Hepatocyte (in vitro differentiated cells): ENCODE results near the gene NRF1. TPM values are rescaled to one million over a fixed set of nuclear protein-coding genes. Genes with fewer than 3 reads are reported as not detected.

Experiments
- DNase-seq: peaks from one replicate; pipeline ENCODE4 v3.0.0-alpha.2; 2016; ENCODE audit warnings: low spot score
- H2AFZ ChIP-seq: fragments of 200-600 bp; sonication (generic); 2 replicates; pipeline ENCODE4 v1.6.0; 2016; ENCODE audit warnings: antibody characterized with exemption, mild to moderate bottlenecking
- H3K27ac ChIP-seq: fragments of 200-600 bp; sonication (generic); 2 replicates; pipeline ENCODE4 v1.5.1; 2016; ENCODE audit warnings: mild to moderate bottlenecking
- H3K27me3 ChIP-seq: fragments of 200-600 bp; sonication (generic); 2 replicates; pipeline ENCODE4 v1.6.1; 2016
- H3K36me3 ChIP-seq: fragments of 200-600 bp; sonication (generic); replicated peaks from 2 replicates; pipeline ENCODE4 v1.5.1; 2016; ENCODE audit warnings: low read depth; ENCODE audit not compliant: insufficient read depth
- H3K4me1 ChIP-seq: fragments of 200-600 bp; sonication (generic); 2 replicates; pipeline ENCODE4 v1.5.1; 2016; ENCODE audit warnings: mild to moderate bottlenecking, moderate library complexity; ENCODE audit not compliant: insufficient read depth
- H3K4me2 ChIP-seq: fragments of 200-600 bp; sonication (generic); 2 replicates; pipeline ENCODE4 v1.6.0; 2016
- H3K4me3 ChIP-seq: fragments of 200-600 bp; sonication (generic); 2 replicates; pipeline ENCODE4 v1.5.1; 2016; ENCODE audit warnings: mild to moderate bottlenecking
- H3K79me2 ChIP-seq: fragments of 200-600 bp; sonication (generic); 2 replicates; pipeline ENCODE4 v1.6.0; 2017; ENCODE audit warnings: mild to moderate bottlenecking
- H3K9me2 ChIP-seq: fragments of 200-600 bp; sonication (generic); replicated peaks from 2 replicates; pipeline ENCODE4 v1.6.0; 2017; ENCODE audit warnings: mild to moderate bottlenecking; ENCODE audit not compliant: insufficient read depth
- H3K9me3 ChIP-seq: fragments of 200-600 bp; sonication (generic); 2 replicates; pipeline ENCODE4 v1.5.1; 2016; ENCODE audit warnings: low read depth, mild to moderate bottlenecking
- H4K20me1 ChIP-seq: fragments of 200-600 bp; sonication (generic); 2 replicates; pipeline ENCODE4 v1.6.0; 2016; ENCODE audit warnings: mild to moderate bottlenecking; ENCODE audit not compliant: insufficient read depth, poor library complexity, severe bottlenecking
- EZH2 ChIP-seq: fragments of 200-600 bp; sonication (generic); IDR thresholded peaks from 2 replicates; pipeline ENCODE4 v1.6.1; 2016; ENCODE audit warnings: antibody characterized with exemption, mild to moderate bottlenecking, borderline replicate concordance
- EZH2phosphoT487 ChIP-seq: fragments of 200-600 bp; sonication (generic); IDR thresholded peaks from one replicate; pipeline ENCODE4 v1.6.1; 2018; ENCODE audit warnings: antibody characterized with exemption, mild to moderate bottlenecking, low read depth, moderate library complexity; ENCODE audit not compliant: unreplicated experiment, severe bottlenecking
- WGBS: methylation state at CpG from one replicate; pipeline ENCODE4 v1.1.6; 2016; ENCODE audit warnings: low lambda C conversion rate; ENCODE audit errors: missing lambda C conversion rate; 5-methylcytosine and 5-hydroxymethylcytosine counted together
- polyA plus RNA-seq: library from polyadenylated mRNA; unstranded; fragments of >200 nt; fragmentation: Nextera tagmentation; extraction: Ambion mirVana; gene quantifications from 2 replicates; pipeline ENCODE4 v1.2.1, GENCODE V29; 2016
- total RNA-seq: library from RNA; depleted of rRNA; stranded (reverse); fragments of >200 nt; gene quantifications from 2 replicates; pipeline ENCODE4 v1.2.3, GENCODE V29; 2014
- TF ChIP-seq, protein P1 (sequence below): fragments of 200-600 bp; sonication (generic); IDR thresholded peaks from 2 replicates; pipeline ENCODE4 v1.5.1; 2016; ENCODE audit warnings: antibody characterized with exemption, mild to moderate bottlenecking; ENCODE audit not compliant: poor library complexity

Gene NRF1
- total and polyA plus RNA-seq, 2 experiments from 2014 or later, result 11.2 to 12.0 TPM

DNA sequence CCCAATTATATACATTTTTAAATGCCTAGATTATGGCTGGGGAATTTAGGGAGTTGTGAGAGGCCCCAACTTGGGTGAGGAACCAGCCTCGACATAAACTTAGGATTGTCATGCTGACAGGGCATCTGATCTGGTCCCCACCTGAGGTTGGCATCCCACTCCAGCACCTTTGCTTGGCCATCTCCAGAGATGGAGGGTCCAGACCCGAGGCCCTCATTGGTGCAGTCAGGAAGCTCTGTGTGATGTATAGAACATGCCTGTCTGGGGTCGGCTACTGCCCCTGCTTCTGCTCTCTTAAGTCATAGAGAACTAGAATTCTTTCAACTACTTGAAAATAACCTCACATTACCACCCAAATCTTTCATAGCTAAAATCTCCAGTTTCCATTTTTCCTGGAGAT lies 153.8 kb downstream of the NRF1 start:
- TF ChIP-seq EZH2phosphoT487 (no peak), EZH2 (no peak)
- TF ChIP-seq, protein P1, sequence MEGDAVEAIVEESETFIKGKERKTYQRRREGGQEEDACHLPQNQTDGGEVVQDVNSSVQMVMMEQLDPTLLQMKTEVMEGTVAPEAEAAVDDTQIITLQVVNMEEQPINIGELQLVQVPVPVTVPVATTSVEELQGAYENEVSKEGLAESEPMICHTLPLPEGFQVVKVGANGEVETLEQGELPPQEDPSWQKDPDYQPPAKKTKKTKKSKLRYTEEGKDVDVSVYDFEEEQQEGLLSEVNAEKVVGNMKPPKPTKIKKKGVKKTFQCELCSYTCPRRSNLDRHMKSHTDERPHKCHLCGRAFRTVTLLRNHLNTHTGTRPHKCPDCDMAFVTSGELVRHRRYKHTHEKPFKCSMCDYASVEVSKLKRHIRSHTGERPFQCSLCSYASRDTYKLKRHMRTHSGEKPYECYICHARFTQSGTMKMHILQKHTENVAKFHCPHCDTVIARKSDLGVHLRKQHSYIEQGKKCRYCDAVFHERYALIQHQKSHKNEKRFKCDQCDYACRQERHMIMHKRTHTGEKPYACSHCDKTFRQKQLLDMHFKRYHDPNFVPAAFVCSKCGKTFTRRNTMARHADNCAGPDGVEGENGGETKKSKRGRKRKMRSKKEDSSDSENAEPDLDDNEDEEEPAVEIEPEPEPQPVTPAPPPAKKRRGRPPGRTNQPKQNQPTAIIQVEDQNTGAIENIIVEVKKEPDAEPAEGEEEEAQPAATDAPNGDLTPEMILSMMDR, result no peak
- H3K79me2 ChIP-seq, result no peaks in the 10 kb centered on the region
- DNase-seq, result no peak
- WGBS, result 91% methylated on average over 3 of the region's 3 CpGs
- no peak overlapping the region for H3K4me2 ChIP-seq
- no peak overlapping the region for H2AFZ ChIP-seq
- H3K4me3 ChIP-seq, result no peak overlapping the region
- H3K27ac ChIP-seq, result no peak overlapping the region
- H3K27me3 ChIP-seq, result no peaks in the 10 kb centered on the region
- H3K9me2 ChIP-seq, result no peaks in the 10 kb centered on the region
- no peaks in the 10 kb centered on the region for H3K9me3 ChIP-seq
- no peaks in the 10 kb centered on the region for H3K36me3 ChIP-seq
- no peaks in the 10 kb centered on the region for H3K4me1 ChIP-seq
- H4K20me1 ChIP-seq, result no peaks in the 10 kb centered on the region

DNA sequence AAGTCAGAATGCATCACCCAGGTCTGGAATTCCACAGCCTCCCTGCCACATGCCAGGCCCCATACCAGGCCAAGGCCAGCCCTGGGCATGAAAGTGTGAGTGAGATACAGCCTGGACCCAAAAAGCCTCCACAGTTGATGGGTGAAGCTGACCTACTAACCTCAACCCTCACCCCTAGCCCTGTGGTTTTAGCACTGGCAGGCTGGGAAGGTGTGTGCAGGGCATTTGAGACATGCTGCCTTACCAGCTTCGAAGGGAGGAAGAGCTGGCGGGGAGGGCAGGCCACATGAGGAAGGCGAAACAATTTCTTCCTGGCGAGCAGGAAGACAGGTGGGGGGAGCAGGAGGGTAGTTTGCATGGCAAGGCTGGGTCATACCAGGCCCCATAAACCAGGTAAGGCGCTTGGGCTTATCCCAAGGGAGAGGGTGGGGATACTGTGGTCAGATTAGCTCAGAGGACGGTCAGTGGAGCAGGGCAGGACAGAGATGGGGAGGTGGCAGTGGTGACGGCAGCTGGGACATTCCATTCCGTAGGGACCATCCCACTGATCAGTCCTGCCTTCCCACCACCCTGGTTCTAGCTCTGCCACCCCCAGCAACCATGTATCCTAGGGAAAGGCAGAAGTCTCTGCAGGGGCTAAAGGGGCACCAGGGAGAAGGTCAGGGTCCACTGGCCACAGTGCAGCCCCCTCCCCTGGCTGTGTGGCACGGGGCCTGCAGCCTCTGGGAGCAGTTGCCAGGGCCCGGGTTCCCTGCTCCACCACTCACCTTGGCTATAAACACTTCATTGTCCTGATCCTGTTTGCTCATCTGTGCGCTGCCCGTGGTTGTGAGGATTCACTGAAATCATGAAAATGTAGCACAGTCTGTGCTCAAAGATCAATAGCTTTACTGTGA lies 155.8 kb downstream of the NRF1 start:
- Histone ChIP-seq H3K4me2 (no peak overlapping the region), H3K9me3 (no peaks in the 10 kb centered on the region), H3K9me2 (no peaks in the 10 kb centered on the region), H3K36me3 (no peaks in the 10 kb centered on the region), H3K4me1 (no peaks in the 10 kb centered on the region), H3K27me3 (no peaks in the 10 kb centered on the region), H3K79me2 (no peaks in the 10 kb centered on the region), H3K27ac (no peak overlapping the region), H4K20me1 (no peaks in the 10 kb centered on the region), H2AFZ (no peak overlapping the region), H3K4me3 (no peak overlapping the region)
- TF ChIP-seq EZH2phosphoT487 (no peak), EZH2 (no peak)
- TF ChIP-seq, protein P1, result no peak
- DNase-seq, result no peak
- WGBS, result 91% methylated on average over 12 of the region's 12 CpGs

- Histone ChIP-seq H3K9me3 (no peaks in the 10 kb centered on the region), H3K27ac (no peak overlapping the region), H3K4me2 (no peak overlapping the region), H3K4me1 (no peaks in the 10 kb centered on the region), H4K20me1 (no peaks in the 10 kb centered on the region), H3K79me2 (no peaks in the 10 kb centered on the region), H2AFZ (no peak overlapping the region), H3K4me3 (no peak overlapping the region), H3K9me2 (no peaks in the 10 kb centered on the region), H3K36me3 (no peaks in the 10 kb centered on the region), H3K27me3 (no peaks in the 10 kb centered on the region)
- DNase-seq, result no peak
- TF ChIP-seq EZH2 (no peak), EZH2phosphoT487 (no peak)
- 93% methylated on average over 16 of the region's 17 CpGs for WGBS
Measured at GRCh38 chr7:129768614-129769399, 157.3 kb downstream of the NRF1 start.

GRCh38 chr7:129769400-129769774 lies 157.9 kb downstream of the NRF1 start:
- Histone ChIP-seq H4K20me1 (no peaks in the 10 kb centered on the region), H3K79me2 (no peaks in the 10 kb centered on the region), H3K9me2 (no peaks in the 10 kb centered on the region), H3K36me3 (no peaks in the 10 kb centered on the region), H2AFZ (no peak overlapping the region), H3K27me3 (no peaks in the 10 kb centered on the region), H3K4me1 (no peaks in the 10 kb centered on the region), H3K4me2 (no peak overlapping the region), H3K4me3 (no peak overlapping the region), H3K27ac (no peak overlapping the region), H3K9me3 (no peaks in the 10 kb centered on the region)
- TF ChIP-seq EZH2phosphoT487, result no peak
- no peak for TF ChIP-seq EZH2
- TF ChIP-seq, protein P1, result no peak
- WGBS, result 92% methylated on average over 9 of the region's 9 CpGs
- no peak for DNase-seq
